CD14-positive monocyte (primary cell): ENCODE results near the gene CNTFR. TPM values are rescaled to one million over a fixed set of nuclear protein-coding genes. Genes with fewer than 3 reads are reported as not detected.

Source experiments
- DNase-seq, 3 donors: peaks; one replicate each; pipeline ENCODE4 v3.0.0-alpha.2; 2011 to 2022
- H2AFZ ChIP-seq: 2 replicates; pipeline ENCODE4 v1.6.0; 2012; ENCODE audit warnings: mild to moderate bottlenecking, low read depth, low read length, inconsistent platforms; ENCODE audit not compliant: insufficient read depth, poor library complexity, severe bottlenecking
- H3K27ac ChIP-seq, 2 donors: 1 replicate in 1 of 2; 2 replicates in 1 of 2; pipeline ENCODE4 v1.5.1; 2012 to 2013; ENCODE audit warnings: low read length in 2 of 2, control low read depth in 1 of 2, inconsistent platforms in 1 of 2, low read depth in 1 of 2, mild to moderate bottlenecking in 1 of 2
- H3K27me3 ChIP-seq, 2 donors: one replicate each; pipeline versions ENCODE4 v1.6.0 to v1.6.1; 2011 to 2013; ENCODE audit warnings: low read length in 2 of 2; ENCODE audit not compliant: control insufficient read depth in 2 of 2, insufficient read depth in 2 of 2
- H3K36me3 ChIP-seq, 2 donors: replicated peaks in 1 of 2; 1 replicate in 1 of 2; 2 replicates in 1 of 2; pipeline versions ENCODE4 v1.5.1 to v1.6.1; 2012 to 2013; ENCODE audit warnings: low read length in 2 of 2, control low read depth in 1 of 2, inconsistent platforms in 1 of 2, mild to moderate bottlenecking in 1 of 2; ENCODE audit not compliant: insufficient read depth in 2 of 2, control insufficient read depth in 1 of 2
- H3K4me1 ChIP-seq, 2 donors: 1 replicate in 1 of 2; 2 replicates in 1 of 2; pipeline versions ENCODE4 v1.5.1 to v1.6.1; 2012 to 2013; ENCODE audit warnings: low read length in 2 of 2, control low read depth in 1 of 2, inconsistent platforms in 1 of 2, mild to moderate bottlenecking in 1 of 2, moderate library complexity in 1 of 2; ENCODE audit not compliant: insufficient read depth in 2 of 2, control insufficient read depth in 1 of 2
- H3K4me2 ChIP-seq: replicated peaks from 2 replicates; pipeline ENCODE3; 2012; ENCODE audit warnings: low read length, moderate library complexity, mild to moderate bottlenecking; ENCODE audit not compliant: poor library complexity, severe bottlenecking; ENCODE audit errors: extremely low read depth
- H3K4me3 ChIP-seq, 3 experiments: fragments of 200-600 bp in 1 of 3; sonication (generic) in 1 of 3; replicated peaks in 1 of 3; 1 replicate in 2 of 3; 2 replicates in 1 of 3; pipeline ENCODE4 v1.5.1; 2011 to 2013; ENCODE audit warnings: low read length in 3 of 3, mild to moderate bottlenecking in 3 of 3, control low read depth in 2 of 3, low read depth in 2 of 3, inconsistent platforms in 1 of 3, moderate library complexity in 1 of 3
- H3K79me2 ChIP-seq: 2 replicates; pipeline ENCODE4 v1.6.0; 2012; ENCODE audit warnings: mild to moderate bottlenecking, control low read depth, inconsistent platforms, low read length, moderate library complexity; ENCODE audit not compliant: insufficient read depth
- H3K9ac ChIP-seq: 2 replicates; pipeline ENCODE4 v1.6.0; 2017; ENCODE audit warnings: low read length, mild to moderate bottlenecking; ENCODE audit not compliant: insufficient read depth, poor library complexity, severe bottlenecking
- H3K9me3 ChIP-seq, 2 donors: replicated peaks in 1 of 2; 1 replicate in 1 of 2; 2 replicates in 1 of 2; pipeline versions ENCODE4 v1.5.1 to v1.6.1; 2012 to 2013; ENCODE audit warnings: low read length in 2 of 2, control low read depth in 1 of 2; ENCODE audit not compliant: control insufficient read depth in 1 of 2, insufficient read depth in 1 of 2
- H4K20me1 ChIP-seq: 2 replicates; pipeline ENCODE4 v1.6.0; 2012; ENCODE audit warnings: mild to moderate bottlenecking, low read length, control low read depth, moderate library complexity; ENCODE audit not compliant: insufficient read depth
- H3K27ac Mint-ChIP-seq, 7 donors: one replicate each; pipeline ENCODE4 v1.8.0; 2020; ENCODE audit warnings: mild to moderate bottlenecking in 7 of 7, mixed read lengths in 7 of 7, moderate library complexity in 6 of 7, inconsistent platforms in 2 of 7
- H3K27me3 Mint-ChIP-seq, 3 donors: one replicate each; pipeline ENCODE4 v1.8.0; 2021 to 2022; ENCODE audit warnings: low read depth in 3 of 3, mild to moderate bottlenecking in 3 of 3, mixed read lengths in 3 of 3, moderate library complexity in 3 of 3, inconsistent platforms in 1 of 3
- H3K36me3 Mint-ChIP-seq, 2 donors: one replicate each; pipeline ENCODE4 v1.8.0; 2020; ENCODE audit warnings: mixed read lengths in 2 of 2, inconsistent platforms in 1 of 2, mild to moderate bottlenecking in 1 of 2
- H3K4me1 Mint-ChIP-seq: one replicate; pipeline ENCODE4 v1.8.0; 2020; ENCODE audit warnings: mild to moderate bottlenecking, mixed read lengths
- H3K4me3 Mint-ChIP-seq, 2 donors: one replicate each; pipeline ENCODE4 v1.8.0; 2020; ENCODE audit warnings: mild to moderate bottlenecking in 2 of 2, mixed read lengths in 2 of 2, moderate library complexity in 1 of 2
- H3K9me3 Mint-ChIP-seq, 7 donors: one replicate each; pipeline ENCODE4 v1.8.0; 2020 to 2022; ENCODE audit warnings: mixed read lengths in 7 of 7, mild to moderate bottlenecking in 6 of 7, moderate library complexity in 6 of 7, inconsistent platforms in 2 of 7
- CTCF ChIP-seq: fragments of 200-600 bp; IDR thresholded peaks from one replicate; pipeline ENCODE4 v1.8.0; 2022; ENCODE audit warnings: antibody characterized with exemption, mild to moderate bottlenecking
- WGBS: methylation state at CpG from one replicate; pipeline ENCODE4 v1.1.5; 2013; ENCODE audit warnings: missing lambda C conversion rate; ENCODE audit not compliant: insufficient coverage; 5-methylcytosine and 5-hydroxymethylcytosine counted together
- intact Hi-C, 2 donors: fragments of 100-400 bp; cut with micrococcal nuclease; formaldehyde crosslinking; loops; one replicate each; pipeline versions ENCODE4 v1.15.0 to v1.15.1; 2023
- polyA plus RNA-seq, 3 donors: library from polyadenylated mRNA; depleted of rRNA in 1 of 3; unstranded in 2 of 3; stranded (reverse) in 1 of 3; fragments of 300-500 nt in 2 of 3; fragments of >200 nt in 1 of 3; fragmentation: Illumina TruSeq in 2 of 3; gene quantifications; 1 replicate in 2 of 3; 2 replicates in 1 of 3; pipeline ENCODE4 v1.2.3, GENCODE V29; 2012 to 2021

CNTFR gene
- polyA plus RNA-seq, 3 donors = not detected

DNA sequence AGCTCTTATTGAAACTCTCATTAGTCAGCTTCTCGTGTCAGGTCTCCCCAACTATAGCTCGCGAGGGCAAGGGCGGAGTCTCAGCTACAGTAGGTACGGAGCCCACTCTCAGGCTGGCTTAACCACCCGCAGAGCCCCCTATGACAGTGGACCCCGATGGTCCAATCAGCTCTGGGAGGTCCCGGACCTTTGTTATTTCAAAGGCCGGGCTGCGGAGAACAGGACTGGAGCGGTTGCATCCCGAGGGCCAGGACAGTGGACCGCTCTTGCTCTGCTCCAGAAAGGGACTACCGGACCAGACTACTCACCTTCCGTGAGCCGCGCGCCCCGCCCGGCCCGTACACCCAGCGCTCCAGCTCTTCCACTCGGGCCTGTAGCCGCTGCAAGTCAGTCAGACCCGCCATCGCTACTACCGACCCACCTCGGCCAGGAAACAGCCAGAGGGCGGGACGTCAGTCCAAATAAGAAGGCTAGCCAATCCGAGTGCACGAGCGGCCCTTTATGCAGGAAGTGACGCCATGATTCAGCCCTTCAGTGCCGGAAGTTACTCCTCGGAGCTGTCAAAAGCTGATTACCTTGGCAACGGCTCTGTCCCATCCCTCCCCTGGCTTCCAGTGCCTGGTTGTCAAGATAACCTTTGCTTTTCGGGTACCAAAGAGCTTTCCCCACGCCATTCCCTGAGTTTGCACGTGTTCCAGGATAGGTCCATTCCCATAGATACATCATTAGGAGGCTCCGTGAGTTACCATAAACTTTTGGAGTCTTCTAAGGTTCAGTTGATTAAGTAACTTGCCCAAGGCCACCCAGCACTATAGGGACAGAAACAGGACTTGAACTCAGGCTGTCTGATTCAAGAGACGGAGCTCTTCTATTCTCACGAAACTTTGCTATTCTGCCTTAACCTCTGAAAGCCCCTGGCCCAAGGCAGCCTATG is 30.8 kb upstream of the CNTFR start, which contains the start of gene DCTN3:
DCTN3 (minus strand) TSS at position 435 of the 934 bp plus-strand sequence; CDS start at position 404, 31 bp downstream.
- H3K36me3 ChIP-seq = peaks cover 28 to 35% of the 10 kb centered on the region in 2 donors
- H3K4me1 ChIP-seq = peaks cover 14 to 20% of the 10 kb centered on the region in 2 donors
- intact Hi-C loops = no loop called here
- H3K79me2 ChIP-seq = peaks cover 10% of the 10 kb centered on the region
- peak within 1 kb of the TSS; percentile 84 to 93 (median 88) for H3K27ac Mint-ChIP-seq
- H3K4me2 ChIP-seq = peak within 1 kb of the TSS; percentile 93
- WGBS = under 1% methylated on average over 40 of the region's 43 CpGs
- H3K36me3 Mint-ChIP-seq = peaks cover 34 to 44% of the 10 kb centered on the region in 2 donors
- no peaks in the 10 kb centered on the region for H4K20me1 ChIP-seq
- DNase-seq = peak; percentile 92 to 98 (median 94)
- H3K27ac ChIP-seq = peak within 1 kb of the TSS; percentile 32 to 78
- peaks cover 23% of the 10 kb centered on the region for H3K4me1 Mint-ChIP-seq
- peak within 1 kb of the TSS; percentile 80 for H3K9ac ChIP-seq
- no peak for TF ChIP-seq CTCF
- H3K9me3 Mint-ChIP-seq = peaks cover 3 to 29% (median 20%) of the 10 kb centered on the region in 7 donors
- H3K4me3 Mint-ChIP-seq = peak within 1 kb of the TSS; percentile 89 to 97
- H3K4me3 ChIP-seq = peak within 1 kb of the TSS; percentile 68 to 88 (median 86)
- H3K27me3 ChIP-seq = peaks cover 32 to 39% of the 10 kb centered on the region in 2 donors
- H3K9me3 ChIP-seq = peaks cover 0 to 30% of the 10 kb centered on the region in 2 donors
- peaks cover 44% of the 10 kb centered on the region in 3 donors for H3K27me3 Mint-ChIP-seq
- peak within 1 kb of the TSS; percentile 96 for H2AFZ ChIP-seq

DNA sequence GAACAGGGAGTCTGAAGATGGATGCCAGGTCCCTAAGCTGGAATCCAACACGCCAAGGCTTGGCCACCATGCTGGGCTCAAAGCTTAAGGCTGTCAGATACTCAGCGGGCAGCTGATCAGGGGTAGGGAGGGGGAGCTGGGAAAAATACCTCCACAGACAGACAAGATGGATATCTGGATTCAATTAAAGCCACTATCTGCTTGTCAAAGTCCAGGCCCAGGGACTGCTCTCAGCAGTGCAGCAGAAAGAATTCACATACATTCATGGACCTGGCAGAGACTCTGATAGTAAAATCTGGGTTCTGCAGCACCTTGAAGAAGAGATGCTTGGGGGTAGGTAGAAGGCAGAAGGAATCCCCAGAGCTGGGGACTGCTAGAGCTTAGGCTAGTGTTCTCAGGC is 25.6 kb upstream of the CNTFR start:
- H3K27me3 Mint-ChIP-seq = peaks cover 0 to 3% (median 0%) of the 10 kb centered on the region in 3 donors
- no peaks in the 10 kb centered on the region for H3K27me3 ChIP-seq
- intact Hi-C loops = loop anchor here in 1 of 2 donors (10.0 kb wide), 1 partner anchor 160 kb away; the partner anchor contains the start of genes DNAI1 and FAM219A
- peaks cover 33 to 40% of the 10 kb centered on the region in 2 donors for H3K4me1 ChIP-seq
- peaks cover 23% of the 10 kb centered on the region for H3K79me2 ChIP-seq
- TF ChIP-seq CTCF = no peak
- peaks cover 40% of the 10 kb centered on the region for H3K4me1 Mint-ChIP-seq
- no peaks in the 10 kb centered on the region for H3K9me3 ChIP-seq
- H3K27ac Mint-ChIP-seq = no peak overlapping the region
- DNase-seq = no peak
- peaks cover 42 to 55% of the 10 kb centered on the region in 2 donors for H3K36me3 ChIP-seq
- WGBS = no CpG with 5 or more reads among the region's 2 CpGs
- H3K9ac ChIP-seq = no peak overlapping the region
- no peaks in the 10 kb centered on the region for H4K20me1 ChIP-seq
- peaks cover 46 to 55% of the 10 kb centered on the region in 2 donors for H3K36me3 Mint-ChIP-seq
- H3K9me3 Mint-ChIP-seq = peaks cover 0 to 3% (median 0%) of the 10 kb centered on the region in 7 donors
- H3K4me2 ChIP-seq = no peak overlapping the region
- H3K4me3 Mint-ChIP-seq = no peak overlapping the region
- H2AFZ ChIP-seq = no peak overlapping the region
- H3K4me3 ChIP-seq = no peak overlapping the region
- H3K27ac ChIP-seq = no peak overlapping the region
